Activated CD8-positive, alpha-beta memory T cell treated with anti-CD3 and anti-CD28 coated beads for 36 hours (primary cell): Measurements from ENCODE around the gene DCUN1D4. TPM values are rescaled to one million over a fixed set of nuclear protein-coding genes. Genes with fewer than 3 reads are reported as not detected.

Source experiments
- CTCF ChIA-PET: fragments of 350-600 bp; sonication (Branson Sonifier 250); formaldehyde crosslinking; loops from one replicate; lab custom pipeline; 2021; ENCODE audit warnings: antibody characterized with exemption; lab: Charles Lee
- POLR2A ChIA-PET: fragments of 350-600 bp; sonication (Branson Sonifier 250); formaldehyde crosslinking; loops from one replicate; lab custom pipeline; 2021; ENCODE audit warnings: antibody characterized with exemption; lab: Charles Lee
- total RNA-seq, 2 experiments: library from RNA; stranded (reverse); gene quantifications; one replicate each; pipeline ENCODE4 v1.2.3, GENCODE V29; 2021

The DCUN1D4 gene
- total RNA-seq, 2 experiments from 2014 or later = 33.9 to 34.4 TPM

DNA sequence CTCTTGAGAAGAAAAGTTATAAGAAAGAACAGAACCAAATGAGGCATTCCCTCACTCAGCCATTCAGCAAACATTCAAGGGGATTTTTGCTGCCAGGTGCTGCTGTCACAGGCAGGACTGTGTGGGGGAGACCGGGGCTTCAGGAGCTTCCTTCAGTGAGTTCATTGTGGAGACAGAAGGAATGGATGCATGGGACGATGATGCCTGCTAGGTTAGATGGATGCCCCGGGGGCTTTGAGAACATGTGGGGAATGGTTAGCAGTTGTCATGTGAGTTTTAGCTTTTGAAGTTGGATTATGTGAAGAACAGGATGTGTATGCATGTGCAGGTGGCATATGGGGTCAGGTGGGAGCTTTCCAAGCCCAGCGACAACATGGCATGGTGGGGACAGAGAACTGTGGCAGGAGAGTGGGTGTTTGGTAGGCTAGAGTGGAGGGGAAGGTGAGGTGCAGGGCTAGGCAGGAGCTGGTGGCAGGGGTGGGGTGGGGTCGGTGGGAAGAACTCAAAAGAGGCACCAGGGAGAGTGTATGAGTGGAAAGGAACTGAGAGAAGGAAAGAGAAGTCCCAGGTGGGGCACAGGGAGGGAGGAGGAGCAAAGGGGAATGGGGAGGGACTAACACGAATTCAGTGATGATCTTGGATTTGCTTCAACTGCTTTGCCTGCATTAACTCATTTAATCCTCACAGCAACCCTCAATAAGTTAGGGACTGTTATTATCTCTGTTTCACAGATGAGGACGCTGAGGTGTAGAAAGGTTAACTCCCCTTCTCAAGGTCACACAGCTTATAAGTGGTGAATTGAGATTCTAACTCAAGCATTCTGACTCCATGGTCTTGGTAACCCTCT, 8.4 kb downstream of the DCUN1D4 start:
- POLR2A ChIA-PET = no interaction called here
- CTCF ChIA-PET = no interaction called here

DNA sequence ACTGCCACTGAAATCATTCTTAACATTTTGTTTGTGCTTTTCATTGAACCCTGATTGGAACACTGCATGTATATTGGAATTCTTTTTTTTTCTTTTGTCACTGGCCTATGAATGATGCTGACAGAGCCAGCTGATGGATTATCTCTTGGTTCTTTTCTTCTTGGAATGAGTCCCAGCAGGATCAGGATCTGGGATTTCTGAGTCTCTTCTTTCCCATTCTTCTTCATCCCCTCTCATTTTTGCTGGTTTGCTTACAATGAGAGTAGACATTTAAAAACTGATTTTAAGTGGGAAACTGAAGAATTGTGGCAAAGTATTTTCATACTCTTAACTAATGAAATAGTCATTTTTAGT, 9.0 kb downstream of the DCUN1D4 start:
- POLR2A ChIA-PET = no interaction called here
- CTCF ChIA-PET = no interaction called here

DNA sequence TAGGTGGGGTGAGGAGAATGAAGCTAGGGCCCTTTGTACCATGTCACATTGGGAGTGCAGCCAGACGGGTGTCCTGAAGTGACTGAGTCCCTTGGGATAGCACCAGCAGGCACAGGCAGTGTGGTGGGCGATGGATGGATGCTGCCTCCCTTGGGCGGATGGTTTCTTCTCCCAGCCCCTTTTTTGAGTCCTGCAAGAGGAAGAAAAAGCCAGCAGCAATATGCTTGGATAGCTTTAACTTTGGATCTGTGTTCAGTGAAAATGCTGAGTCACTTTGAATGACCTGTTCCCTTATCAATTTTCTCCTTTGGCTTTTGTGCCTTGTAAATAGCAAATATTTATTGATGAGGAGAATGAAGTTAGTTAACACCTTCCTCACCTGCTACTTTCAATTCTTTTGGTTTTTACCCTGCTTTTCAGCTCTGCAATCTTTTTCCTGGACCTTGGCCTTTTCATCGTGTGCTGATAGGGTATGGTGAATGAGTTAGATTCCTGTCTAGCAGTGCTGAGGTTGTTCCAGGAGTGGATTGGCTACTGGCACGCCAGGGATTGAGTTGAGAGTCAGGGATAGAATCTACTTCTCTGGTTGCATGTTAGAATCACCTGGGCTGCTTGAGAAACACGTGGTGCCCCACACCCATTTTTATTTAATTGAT, 10.2 kb downstream of the DCUN1D4 start:
- ChIA-PET POLR2A (no interaction called here), CTCF (no interaction called here)

DNA sequence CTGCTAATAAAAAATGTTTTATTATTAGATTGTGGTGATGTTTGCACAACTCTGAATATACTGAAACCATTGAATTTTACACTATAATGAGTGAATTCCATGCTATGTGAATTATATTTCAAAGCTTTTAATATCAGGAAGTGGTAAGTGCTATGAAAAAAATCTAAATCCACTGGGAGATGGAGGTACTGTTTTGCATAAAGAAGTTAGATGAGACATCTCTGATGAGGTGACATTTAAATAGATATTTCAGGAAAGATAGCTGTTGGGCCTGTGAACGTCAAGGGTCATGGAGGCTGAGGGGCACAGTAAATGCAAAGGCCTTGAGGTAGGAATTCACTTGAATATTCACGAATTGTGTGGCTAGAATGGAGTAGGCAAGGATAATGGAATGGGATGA, 12.3 kb downstream of the DCUN1D4 start:
- CTCF ChIA-PET = no interaction called here
- POLR2A ChIA-PET = no interaction called here

DNA sequence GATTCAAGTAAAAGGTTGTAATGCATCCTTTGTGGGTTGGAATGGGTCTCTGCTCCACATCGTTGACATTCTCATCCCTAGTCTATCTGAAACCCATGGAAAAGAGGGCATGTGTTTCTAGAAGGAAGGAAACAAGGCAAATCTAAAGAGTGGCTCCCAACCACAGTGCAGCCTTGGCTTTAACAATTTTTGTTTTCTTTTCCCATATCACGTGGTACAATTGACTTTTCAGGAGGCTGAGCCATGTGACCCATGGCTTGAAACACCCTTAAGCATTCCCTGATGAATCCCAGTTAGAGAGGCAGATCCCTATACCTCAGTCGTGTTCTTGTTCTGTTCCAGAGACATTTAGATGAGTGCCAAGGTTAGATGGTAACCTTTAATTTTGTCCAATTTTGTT, 12.8 kb downstream of the DCUN1D4 start:
- POLR2A ChIA-PET = no interaction called here

DNA sequence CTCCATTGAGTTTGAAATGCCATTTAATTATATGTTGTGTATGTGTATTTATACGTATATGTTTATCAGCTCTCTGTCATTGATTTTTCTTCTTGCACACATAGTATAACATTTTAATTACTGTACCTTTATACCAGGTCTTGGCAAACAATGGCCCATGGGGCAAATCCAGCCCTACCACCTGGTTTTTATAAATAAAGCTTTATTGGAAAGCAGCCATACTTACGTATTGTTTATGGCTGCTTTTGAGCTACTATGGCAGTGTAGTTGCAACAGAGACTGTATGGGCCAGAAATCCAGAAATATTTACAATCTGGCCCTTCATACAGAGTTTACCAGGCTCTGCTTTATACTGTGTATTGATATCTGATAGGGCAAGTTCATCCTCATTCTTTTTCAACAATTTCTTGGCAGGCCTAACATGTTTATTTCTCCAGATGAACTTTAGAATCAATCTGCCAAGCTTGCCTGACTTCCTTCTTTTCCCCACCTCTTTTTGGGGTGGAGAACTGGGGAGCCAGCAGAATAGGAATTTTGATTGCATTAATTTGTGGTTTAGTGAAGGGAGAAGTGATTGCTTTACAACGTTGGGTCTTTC, 15.8 kb downstream of the DCUN1D4 start:
- ChIA-PET POLR2A (no interaction called here), CTCF (no interaction called here)

More for the DNA sequence above, 12.8 kb downstream of the DCUN1D4 start:
- CTCF ChIA-PET = no interaction called here

DNA sequence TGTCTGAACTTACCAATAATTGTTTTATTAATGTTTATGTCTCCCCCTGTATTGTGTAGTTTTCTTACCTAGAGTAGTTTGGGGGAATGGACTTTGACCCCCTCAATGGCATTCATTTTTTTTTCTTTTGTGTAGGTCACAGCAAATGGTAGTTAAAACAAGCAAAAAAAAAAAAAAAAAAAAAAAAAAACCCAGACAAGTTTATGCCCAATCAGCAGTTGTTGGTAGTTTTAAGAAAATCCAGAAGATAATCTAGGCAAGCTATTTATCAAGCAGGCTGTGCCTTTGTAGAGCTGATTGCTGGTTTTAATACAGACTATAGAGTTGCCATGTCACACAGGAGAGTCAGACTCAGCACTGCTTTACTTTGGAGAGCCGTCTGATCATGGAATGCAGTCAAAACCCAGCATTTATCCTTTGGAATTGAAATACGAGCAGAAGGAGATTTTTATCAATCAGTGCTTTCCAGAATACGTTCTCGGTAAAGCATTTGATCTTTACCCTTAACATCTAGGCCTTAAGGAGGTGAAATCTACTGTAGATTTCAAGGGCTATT, 16.6 kb downstream of the DCUN1D4 start:
- ChIA-PET CTCF (no interaction called here), POLR2A (no interaction called here)

DNA sequence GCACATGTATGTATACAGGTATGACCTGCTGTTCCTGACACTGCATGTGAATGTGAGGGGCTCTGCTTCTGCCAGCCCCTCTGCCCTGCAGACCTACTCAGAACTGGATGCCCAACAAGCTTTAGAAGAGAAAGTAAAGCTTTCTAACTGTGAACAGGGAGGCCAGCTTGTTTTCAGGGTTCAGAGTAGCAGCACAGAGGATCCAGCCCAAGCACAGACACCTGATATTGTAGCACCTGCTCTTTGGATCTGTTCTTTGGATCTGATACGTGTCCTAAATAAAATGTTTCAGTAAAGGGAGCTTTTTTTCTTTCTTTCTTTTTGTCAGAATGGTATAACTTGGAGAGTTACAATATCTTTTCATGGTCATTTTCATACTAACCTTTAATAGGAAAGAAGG, 19.2 kb downstream of the DCUN1D4 start:
- CTCF ChIA-PET = no interaction called here

DNA sequence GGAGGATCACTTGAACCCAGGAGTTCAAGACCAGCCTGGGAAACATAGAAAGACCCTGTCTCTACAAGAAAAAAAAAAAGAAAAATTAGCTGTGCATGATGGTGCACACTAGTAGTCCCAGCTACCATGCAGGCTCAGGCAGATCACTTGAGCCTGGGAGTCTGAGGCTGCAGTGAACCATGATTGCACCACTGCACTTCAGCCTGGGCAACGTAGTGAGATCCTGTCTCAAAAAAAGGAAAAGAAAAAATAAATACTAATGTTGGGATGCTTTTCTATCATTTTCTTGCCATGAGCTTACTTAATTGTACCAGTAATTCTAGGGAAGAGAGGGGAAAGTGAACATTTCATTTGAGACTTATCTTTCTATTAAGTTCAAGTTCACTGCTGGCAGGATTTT, 19.8 kb downstream of the DCUN1D4 start:
- ChIA-PET CTCF (no interaction called here), POLR2A (no interaction called here)

More for the DNA sequence above, 19.2 kb downstream of the DCUN1D4 start:
- POLR2A ChIA-PET = no interaction called here

DNA sequence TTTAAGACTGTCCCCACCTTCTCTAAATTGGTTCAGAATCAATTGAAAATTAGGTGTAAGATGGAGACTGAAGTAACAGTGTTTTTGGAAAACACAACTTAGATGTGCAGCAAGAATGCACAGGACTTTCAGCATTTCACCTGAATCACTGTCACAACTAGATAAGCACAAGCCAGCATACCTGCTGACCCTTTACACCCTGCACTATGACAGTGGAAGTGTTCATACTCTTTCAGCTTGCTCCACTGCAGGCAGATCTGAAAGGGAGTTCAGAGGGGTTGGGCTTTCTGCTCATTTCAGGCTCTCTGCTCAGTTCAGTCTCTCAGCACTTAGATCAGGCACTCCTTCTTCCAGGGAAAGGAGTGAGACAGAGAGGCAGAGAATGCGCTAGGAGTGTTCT, 22.8 kb downstream of the DCUN1D4 start:
- ChIA-PET POLR2A (no interaction called here), CTCF (no interaction called here)

DNA sequence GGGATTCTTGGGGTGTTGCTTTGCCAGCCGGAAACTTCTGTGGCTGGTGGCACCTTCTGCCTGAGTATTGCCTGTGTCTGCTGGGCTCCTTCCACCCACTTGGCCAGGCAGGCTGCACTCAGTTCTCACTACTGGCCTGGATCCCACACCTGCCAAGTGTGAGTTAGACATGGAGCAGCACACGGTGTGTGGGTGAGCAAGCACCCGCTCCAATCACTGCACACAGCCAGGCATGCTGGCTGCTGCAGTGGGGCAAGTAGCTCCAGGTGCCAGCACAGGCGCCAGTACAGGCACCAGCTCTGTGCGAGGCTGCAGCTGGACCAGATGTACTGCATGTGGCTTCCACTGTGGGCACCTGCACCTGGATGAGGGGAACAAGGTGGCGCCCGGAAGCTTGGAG, 23.9 kb downstream of the DCUN1D4 start:
- CTCF ChIA-PET = no interaction called here
- POLR2A ChIA-PET = no interaction called here

DNA sequence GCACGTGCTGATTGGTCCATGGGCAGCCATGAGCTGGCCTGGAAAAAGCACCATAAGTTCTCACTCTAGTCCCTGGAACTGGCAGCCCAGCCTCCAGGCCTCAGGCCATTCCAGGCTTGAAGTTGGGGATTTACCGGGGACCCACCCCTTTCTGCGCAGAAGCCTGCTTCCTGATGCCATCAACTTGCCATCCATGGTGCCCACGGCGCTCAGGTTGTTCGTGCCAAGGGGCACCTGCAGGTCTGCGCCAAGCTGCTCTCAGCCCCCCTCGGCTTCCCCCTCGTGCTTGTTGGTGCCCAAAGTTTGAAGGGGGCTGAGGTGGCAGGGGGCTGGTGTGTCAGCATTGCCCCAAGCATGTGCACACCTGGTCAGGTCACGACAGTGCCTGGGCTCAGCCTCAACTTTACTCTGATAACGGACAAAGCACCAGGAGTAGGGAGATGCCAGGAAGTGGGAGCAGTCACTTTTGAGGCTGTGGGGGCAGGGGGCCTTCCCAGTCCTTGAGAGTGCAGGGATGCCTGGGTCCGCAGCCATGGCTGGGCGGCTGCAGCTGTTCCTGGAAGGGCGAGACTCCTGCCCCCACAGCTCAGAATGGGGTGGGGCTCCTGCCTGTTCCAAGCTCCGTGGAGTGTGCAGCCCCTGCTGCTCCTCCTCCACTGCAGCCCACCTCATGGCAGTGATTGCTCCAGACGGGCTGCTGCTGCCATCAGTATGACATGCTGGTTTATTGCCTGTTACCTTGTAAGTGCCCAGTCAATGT, 24.9 kb downstream of the DCUN1D4 start:
- ChIA-PET POLR2A (no interaction called here), CTCF (no interaction called here)

DNA sequence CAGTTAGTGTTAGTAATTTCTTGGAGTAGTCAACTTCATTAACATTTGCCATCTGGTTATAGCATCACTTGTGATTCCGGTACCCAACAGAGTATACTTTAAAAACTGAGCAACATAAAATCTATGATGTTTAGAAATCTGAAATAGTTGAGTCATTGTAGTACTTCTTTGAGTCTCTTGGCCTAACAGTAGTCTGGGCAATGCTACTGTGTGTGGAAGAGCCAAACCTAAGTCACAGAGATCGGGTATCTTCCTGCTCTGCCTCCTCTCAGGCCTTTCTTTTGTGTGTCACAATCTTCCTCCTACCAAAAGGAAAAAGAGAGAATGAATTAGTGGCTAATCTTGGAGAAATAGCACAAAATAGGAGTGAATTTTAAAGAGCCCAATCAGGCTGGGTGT, 25.5 kb downstream of the DCUN1D4 start:
- ChIA-PET POLR2A (no interaction called here), CTCF (interaction anchor here (0.7 kb wide), 1 partner anchor 1416 kb away, joined by 3 read pairs; no protein-coding TSS in a partner anchor)

DNA sequence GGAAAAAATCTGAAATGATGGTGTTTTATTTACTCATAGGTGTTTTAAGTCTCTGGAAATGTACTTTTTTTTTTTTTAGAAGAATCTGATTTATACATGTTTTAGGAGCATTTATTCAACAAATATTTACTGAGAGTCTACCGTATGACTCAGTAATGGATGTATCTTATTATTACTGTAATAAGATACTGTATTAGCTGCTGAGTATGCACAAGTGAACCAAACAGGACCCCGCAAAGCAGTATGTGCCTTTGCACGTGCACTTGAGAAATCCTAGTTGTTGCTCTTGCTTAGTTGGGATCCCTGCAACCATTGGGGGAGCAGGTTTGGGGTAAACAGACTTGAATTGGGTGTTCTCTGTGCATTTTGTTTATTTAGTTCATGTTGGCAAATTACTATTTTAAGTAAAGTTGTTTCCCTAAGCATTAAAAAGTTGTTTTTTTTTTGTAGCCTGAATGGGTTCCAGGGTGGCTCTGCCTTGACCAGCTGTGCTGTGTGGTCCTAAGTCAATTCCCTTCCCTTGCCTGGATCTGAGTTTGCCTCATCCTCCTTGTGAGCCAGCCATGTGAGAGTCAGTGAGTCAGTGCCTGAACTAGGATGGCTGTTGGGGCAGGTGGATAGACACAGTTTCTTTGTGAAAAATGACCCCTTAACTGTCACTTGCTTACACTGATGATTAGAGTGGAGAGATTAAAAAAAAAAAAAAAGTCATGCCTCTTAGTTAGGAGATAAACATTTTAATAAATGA, 27.7 kb downstream of the DCUN1D4 start:
- CTCF ChIA-PET = interaction anchor here (1.2 kb wide), 1 partner anchor 15 kb away, joined by 3 read pairs; no protein-coding TSS in a partner anchor
- POLR2A ChIA-PET = interaction anchor here (0.7 kb wide), 1 partner anchor 10 kb away, joined by 4 read pairs; no protein-coding TSS in a partner anchor

DNA sequence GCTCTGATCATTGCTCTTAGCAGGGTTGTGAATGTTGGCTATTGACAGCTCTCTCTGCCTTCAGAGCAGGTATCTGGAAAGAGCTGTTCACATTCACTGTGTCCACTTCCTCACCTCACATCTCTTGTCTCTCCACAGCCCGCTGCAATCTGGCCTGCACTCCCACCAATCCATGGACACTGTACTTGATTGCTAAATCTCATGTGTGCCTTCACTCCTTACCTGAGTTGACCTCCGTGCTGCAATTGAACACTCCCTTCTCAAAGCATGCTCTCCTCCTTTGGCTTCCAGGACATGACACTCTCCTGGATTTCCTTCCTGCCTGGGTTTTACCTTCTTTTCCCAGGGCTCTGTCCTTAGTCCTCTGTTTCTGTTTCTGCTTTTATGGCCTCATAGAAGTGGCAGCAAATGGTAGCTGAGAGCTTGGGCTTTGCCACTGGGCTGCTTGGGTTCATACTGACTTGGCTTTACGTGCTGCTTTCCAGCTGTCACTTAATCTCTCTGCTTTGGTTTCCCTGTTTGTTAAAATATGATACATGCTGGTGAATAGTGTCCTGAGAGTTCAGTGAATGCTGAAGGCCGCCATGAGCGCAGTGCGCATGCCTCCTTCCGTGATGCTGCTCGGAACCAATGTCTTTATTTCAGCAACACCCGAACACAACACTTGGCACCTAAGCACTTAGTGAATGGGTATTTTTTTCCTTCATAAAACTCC, 29.5 kb downstream of the DCUN1D4 start:
- ChIA-PET POLR2A (no interaction called here), CTCF (no interaction called here)

DNA sequence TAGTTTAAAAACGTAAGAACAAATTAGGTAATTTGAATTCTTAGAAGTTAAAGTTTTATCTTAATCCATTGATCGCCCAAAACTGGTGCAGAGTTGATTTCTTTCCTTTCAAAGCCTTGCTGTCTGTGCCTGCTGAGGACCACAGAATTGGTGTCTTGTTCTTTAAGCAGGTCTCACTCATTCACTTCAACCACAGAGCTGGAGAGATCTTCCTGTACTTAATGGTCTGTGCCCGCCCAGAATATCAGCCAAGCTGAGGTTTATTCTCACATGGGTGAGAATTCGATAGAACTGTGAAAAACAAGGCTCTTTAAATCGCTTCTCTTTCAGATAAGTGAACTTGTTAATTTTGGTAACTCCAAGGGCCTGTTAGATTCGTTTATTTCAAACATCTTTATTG, 31.6 kb downstream of the DCUN1D4 start:
- ChIA-PET CTCF (no interaction called here), POLR2A (no interaction called here)

DNA sequence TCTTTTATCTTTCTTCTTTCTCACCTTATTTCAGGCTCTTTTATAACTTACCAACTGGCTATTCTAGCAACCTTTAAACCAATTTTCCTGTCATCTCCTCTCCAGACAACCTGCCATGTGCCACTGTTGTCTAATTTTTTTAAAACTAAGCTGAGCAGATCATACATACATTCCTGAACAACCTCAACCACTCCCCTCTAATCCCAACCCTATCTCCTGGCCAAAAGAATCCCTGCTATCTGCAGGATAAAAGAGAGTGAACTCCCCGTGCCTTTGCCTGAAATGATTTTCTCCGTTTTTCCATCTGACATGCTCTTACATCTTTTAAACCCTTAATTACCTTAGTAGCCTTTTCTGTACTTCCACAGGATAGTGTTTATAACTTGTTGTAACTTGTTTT, 35.5 kb downstream of the DCUN1D4 start:
- CTCF ChIA-PET = no interaction called here
- POLR2A ChIA-PET = no interaction called here
